Stimulated activated CD8-positive, alpha-beta memory T cell treated with anti-CD3 and anti-CD28 coated beads, Interleukin-7, amount 100 ng/mL, for 24 hours (primary cell): ENCODE data around the gene CCBE1.

Experiments
- DNase-seq: peaks from one replicate; pipeline ENCODE4 v3.0.0-alpha.2; 2020; ENCODE audit warnings: low read depth

The CCBE1 gene

GRCh38 chr18:59388817-59389216 lies 308.4 kb downstream of the CCBE1 start:
- no peak for DNase-seq

GRCh38 chr18:59387687-59388565 lies 309.3 kb downstream of the CCBE1 start:
- no peak for DNase-seq

- no peak for DNase-seq
Observed at GRCh38 chr18:59386909-59387686, 310.1 kb downstream of the CCBE1 start.

GRCh38 chr18:59385191-59385590 lies 312.0 kb downstream of the CCBE1 start:
- no peak for DNase-seq

GRCh38 chr18:59383851-59384250 lies 313.4 kb downstream of the CCBE1 start:
- DNase-seq: no peak

- no peak for DNase-seq
Observed at GRCh38 chr18:59382383-59382782, 314.8 kb downstream of the CCBE1 start.

GRCh38 chr18:59381949-59382348 lies 315.3 kb downstream of the CCBE1 start:
- no peak for DNase-seq
